GM12892 (cell line): Measurements from ENCODE around the gene CLP1.

Experiments
- POLR2A ChIP-seq: IDR thresholded peaks from 2 replicates; pipeline ENCODE4 v1.6.1; 2011; ENCODE audit warnings: low read depth, low read length, control low read depth
- POLR2AphosphoS5 ChIP-seq: IDR thresholded peaks from 2 replicates; pipeline ENCODE4 v1.6.1; 2011; ENCODE audit warnings: low read depth, low read length, control low read depth
- TAF1 ChIP-seq: IDR thresholded peaks from 2 replicates; pipeline ENCODE4 v1.6.1; 2011; ENCODE audit warnings: low read depth, mild to moderate bottlenecking, control low read depth, low read length, borderline replicate concordance

DNA sequence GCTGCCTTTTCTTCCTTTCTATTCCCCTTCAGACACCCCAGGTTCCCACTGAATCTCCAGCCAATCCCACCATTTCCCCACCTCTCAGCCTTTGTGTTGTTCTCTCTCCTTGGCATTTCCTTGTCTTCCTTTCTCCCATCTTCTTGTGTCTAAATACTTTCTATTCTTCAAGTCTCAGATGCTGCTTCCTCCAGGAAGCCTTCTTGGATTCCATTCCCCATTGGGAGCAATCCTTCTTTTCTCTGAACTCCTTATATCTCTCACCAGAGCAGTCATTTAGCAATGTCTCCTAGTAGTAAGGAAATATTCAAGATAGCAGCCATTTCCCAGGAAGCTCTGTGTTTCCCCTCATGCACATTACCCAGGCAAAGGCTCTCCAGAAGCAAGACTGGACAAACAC, 23.3 kb upstream of the CLP1 start:
- no peak for TF ChIP-seq TAF1
- TF ChIP-seq POLR2A: no peak
- no peak for TF ChIP-seq POLR2AphosphoS5
